Measurements from ENCODE around the gene PCMTD2.

- TF ChIP-seq POLR2A (IDR thresholded peaks at IDR 0.05): no peak
- no peak for TF ChIP-seq CTCF (IDR thresholded peaks at IDR 0.05)
Observed at GRCh38 chr20:64244870-64245603, 10.5 kb upstream of the PCMTD2 start.
